Keratinocyte (primary cell): ENCODE measurements around the gene AKTIP. TPM values are rescaled to one million over a fixed set of nuclear protein-coding genes. Genes with fewer than 3 reads are reported as not detected.
"Not testable (repeated sequence)": the region's sequence is repeated elsewhere in the genome, so short reads cannot be mapped to it uniquely, and the experiment has no call there.

Experiments
- DNase-seq: peaks from one replicate; pipeline ENCODE4 v3.0.0-alpha.2; 2011; ENCODE audit warnings: low read depth, missing footprints, low spot score
- FAIRE-seq: peaks from 2 replicates; lab custom pipeline; 2011; peaks lifted over from hg19 to GRCh38; lab: Jason Lieb, UNC
- H2AFZ ChIP-seq: 2 replicates; pipeline ENCODE4 v1.6.0; 2012; ENCODE audit warnings: low read length, control low read depth, inconsistent platforms; ENCODE audit not compliant: control insufficient read depth
- H3K27ac ChIP-seq: 2 replicates; pipeline ENCODE4 v1.5.1; 2011; ENCODE audit warnings: low read length; ENCODE audit not compliant: control insufficient read depth, insufficient read depth
- H3K27me3 ChIP-seq: 3 replicates; pipeline ENCODE4 v1.6.0; 2011; ENCODE audit warnings: low read length; ENCODE audit not compliant: control insufficient read depth, insufficient read depth; ENCODE audit errors: extremely low read depth
- H3K36me3 ChIP-seq, 2 experiments: 2 replicates in 1 of 2; 3 replicates in 1 of 2; pipeline ENCODE4 v1.5.1; 2011; ENCODE audit warnings: low read length in 2 of 2, mild to moderate bottlenecking in 1 of 2; ENCODE audit not compliant: control insufficient read depth in 2 of 2, insufficient read depth in 2 of 2; ENCODE audit errors: extremely low read depth in 1 of 2
- H3K4me1 ChIP-seq: 3 replicates; pipeline ENCODE4 v1.5.1; 2011; ENCODE audit warnings: low read length; ENCODE audit not compliant: control insufficient read depth, insufficient read depth; ENCODE audit errors: extremely low read depth
- H3K4me2 ChIP-seq: 3 replicates; pipeline ENCODE4 v1.6.0; 2011; ENCODE audit warnings: low read depth, low read length; ENCODE audit not compliant: control insufficient read depth, insufficient read depth; ENCODE audit errors: extremely low read depth
- H3K4me3 ChIP-seq, 3 experiments: fragments of 200-600 bp in 1 of 3; sonication (generic) in 1 of 3; 2 replicates in 2 of 3; 3 replicates in 1 of 3; pipeline ENCODE4 v1.5.1; 2011 to 2016; ENCODE audit warnings: low read length in 3 of 3, mild to moderate bottlenecking in 3 of 3, control low read depth in 2 of 3, inconsistent platforms in 1 of 3, low read depth in 1 of 3, mixed read lengths in 1 of 3, mixed run types in 1 of 3, moderate library complexity in 1 of 3; ENCODE audit not compliant: control insufficient read depth in 2 of 3, insufficient read depth in 2 of 3; ENCODE audit errors: extremely low read depth in 1 of 3
- H3K79me2 ChIP-seq: 2 replicates; pipeline ENCODE4 v1.6.0; 2012; ENCODE audit warnings: low read length; ENCODE audit not compliant: control insufficient read depth, insufficient read depth
- H3K9ac ChIP-seq: 3 replicates; pipeline ENCODE4 v1.6.0; 2011; ENCODE audit warnings: low read length; ENCODE audit not compliant: control insufficient read depth, insufficient read depth; ENCODE audit errors: extremely low read depth
- H3K9me1 ChIP-seq: 3 replicates; pipeline ENCODE4 v1.6.0; 2011; ENCODE audit warnings: low read length; ENCODE audit not compliant: control insufficient read depth, insufficient read depth; ENCODE audit errors: extremely low read depth
- H3K9me3 ChIP-seq: 2 replicates; pipeline ENCODE4 v1.5.1; 2012; ENCODE audit warnings: low read depth, low read length; ENCODE audit not compliant: control insufficient read depth
- H4K20me1 ChIP-seq: 3 replicates; pipeline ENCODE4 v1.6.0; 2011; ENCODE audit warnings: low read length; ENCODE audit not compliant: control insufficient read depth, insufficient read depth; ENCODE audit errors: extremely low read depth
- EZH2 ChIP-seq: IDR thresholded peaks from one replicate; pipeline ENCODE4 v1.6.1; 2012; ENCODE audit warnings: inconsistent platforms, mild to moderate bottlenecking, low read length, moderate library complexity
- dilution Hi-C: fragments of 300-500 bp; cut with MboI; formaldehyde crosslinking; loops from one replicate; pipeline ENCODE4 v1.7.0; 2020; ENCODE audit warnings: low sequenced_read_pairs; ENCODE audit not compliant: extremely low pct_ligation_motif_present
- polyA plus RNA-seq, 5 experiments: library from polyadenylated mRNA; depleted of rRNA in 3 of 5; stranded (reverse) in 3 of 5; stranded (forward) in 1 of 5; unstranded in 1 of 5; fragments of >200 nt; gene quantifications; 1 replicate in 1 of 5; 2 replicates in 3 of 5; 3 replicates in 1 of 5; pipeline versions ENCODE4 v1.2.1 to v1.2.3, GENCODE V29; 2011 to 2012; ENCODE audit warnings: missing spikeins in 2 of 5, low read depth in 1 of 5, low replicate concordance in 1 of 5
- TF ChIP-seq, protein P1 (sequence below), 3 experiments: IDR thresholded peaks in 1 of 3; conservative IDR thresholded peaks in 1 of 3; optimal IDR thresholded peaks in 1 of 3; 2 replicates in 2 of 3; 3 replicates in 1 of 3; pipeline versions ENCODE3 to v1.5.1; 2011; ENCODE audit warnings: low read length in 3 of 3, mild to moderate bottlenecking in 3 of 3, moderate library complexity in 2 of 3, control low read depth in 1 of 3, inconsistent platforms in 1 of 3; ENCODE audit not compliant: insufficient read depth in 2 of 3; ENCODE audit errors: extremely low read depth in 1 of 3

The AKTIP gene
- polyA plus RNA-seq, 1 donor (not counting 4 experiments of a cell fraction or from before 2014, with no cell fraction given), result 23.6 TPM

DNA sequence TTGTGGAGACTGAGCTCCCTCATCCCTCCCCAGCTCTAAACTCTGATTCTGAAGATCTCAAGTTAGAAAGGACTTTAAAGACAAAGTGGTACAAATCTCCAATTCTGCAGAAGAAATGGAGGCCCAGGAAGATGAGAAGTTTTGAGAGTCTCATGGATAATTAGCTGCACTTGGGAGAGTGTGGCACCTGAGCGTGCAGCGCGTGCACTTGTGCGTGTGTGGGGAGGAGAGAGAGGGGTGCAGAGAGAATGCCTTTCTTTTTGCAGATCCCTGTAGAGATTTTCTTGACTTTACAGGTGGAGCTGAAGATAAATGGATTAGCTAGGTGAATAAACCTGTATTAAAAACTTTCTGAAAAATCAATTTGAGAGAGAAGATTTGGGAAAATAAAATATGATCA, 14.8 kb upstream of the AKTIP start:
- H3K4me1 ChIP-seq, result no peaks in the 10 kb centered on the region
- no peaks in the 10 kb centered on the region for H3K9me1 ChIP-seq
- H3K9me3 ChIP-seq, result no peaks in the 10 kb centered on the region
- no peak for FAIRE-seq
- TF ChIP-seq EZH2, result no peak
- H3K79me2 ChIP-seq, result no peaks in the 10 kb centered on the region
- H3K4me2 ChIP-seq, result no peak overlapping the region
- no peak overlapping the region for H3K4me3 ChIP-seq
- H3K27me3 ChIP-seq, result no peaks in the 10 kb centered on the region
- no peak overlapping the region for H3K9ac ChIP-seq
- no peak overlapping the region for H3K27ac ChIP-seq
- H4K20me1 ChIP-seq, result no peaks in the 10 kb centered on the region
- dilution Hi-C loops, result no loop called here
- DNase-seq, result no peak
- no peaks in the 10 kb centered on the region for H3K36me3 ChIP-seq
- no peak overlapping the region for H2AFZ ChIP-seq

DNA sequence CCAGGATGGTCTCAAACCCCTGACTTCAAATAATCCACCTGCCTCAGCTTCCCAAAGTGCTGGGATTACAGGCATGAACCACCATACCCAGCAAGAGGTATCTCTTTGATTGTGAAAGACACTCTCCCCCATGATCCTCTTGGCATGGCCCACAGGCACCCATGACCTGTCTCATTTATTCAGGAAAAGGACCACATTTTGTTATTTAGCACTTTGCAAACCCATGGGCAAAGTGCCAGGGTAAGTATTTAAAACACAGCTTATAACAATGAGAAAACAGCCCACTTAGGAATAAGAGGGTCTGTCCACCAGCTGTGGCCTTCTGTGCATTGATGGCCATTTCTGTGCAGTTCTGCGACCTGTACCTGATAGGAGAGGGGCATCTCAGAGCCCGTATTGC, 12.8 kb upstream of the AKTIP start:
- Histone ChIP-seq H3K9ac (no peak overlapping the region), H3K4me3 (no peak overlapping the region), H3K4me2 (no peak overlapping the region), H3K9me1 (no peaks in the 10 kb centered on the region), H3K4me1 (no peaks in the 10 kb centered on the region), H2AFZ (no peak overlapping the region), H3K27ac (no peak overlapping the region), H3K27me3 (no peaks in the 10 kb centered on the region), H3K9me3 (no peaks in the 10 kb centered on the region), H3K79me2 (no peaks in the 10 kb centered on the region), H4K20me1 (no peaks in the 10 kb centered on the region), H3K36me3 (no peaks in the 10 kb centered on the region)
- TF ChIP-seq, protein P1, sequence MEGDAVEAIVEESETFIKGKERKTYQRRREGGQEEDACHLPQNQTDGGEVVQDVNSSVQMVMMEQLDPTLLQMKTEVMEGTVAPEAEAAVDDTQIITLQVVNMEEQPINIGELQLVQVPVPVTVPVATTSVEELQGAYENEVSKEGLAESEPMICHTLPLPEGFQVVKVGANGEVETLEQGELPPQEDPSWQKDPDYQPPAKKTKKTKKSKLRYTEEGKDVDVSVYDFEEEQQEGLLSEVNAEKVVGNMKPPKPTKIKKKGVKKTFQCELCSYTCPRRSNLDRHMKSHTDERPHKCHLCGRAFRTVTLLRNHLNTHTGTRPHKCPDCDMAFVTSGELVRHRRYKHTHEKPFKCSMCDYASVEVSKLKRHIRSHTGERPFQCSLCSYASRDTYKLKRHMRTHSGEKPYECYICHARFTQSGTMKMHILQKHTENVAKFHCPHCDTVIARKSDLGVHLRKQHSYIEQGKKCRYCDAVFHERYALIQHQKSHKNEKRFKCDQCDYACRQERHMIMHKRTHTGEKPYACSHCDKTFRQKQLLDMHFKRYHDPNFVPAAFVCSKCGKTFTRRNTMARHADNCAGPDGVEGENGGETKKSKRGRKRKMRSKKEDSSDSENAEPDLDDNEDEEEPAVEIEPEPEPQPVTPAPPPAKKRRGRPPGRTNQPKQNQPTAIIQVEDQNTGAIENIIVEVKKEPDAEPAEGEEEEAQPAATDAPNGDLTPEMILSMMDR (optimal IDR thresholded peaks at IDR 0.05 in 1 of 3, IDR thresholded peaks at IDR 0.05 in 1 of 3, conservative IDR thresholded peaks at IDR 0.05 in 1 of 3; ENCODE audit: extremely low read depth in 1 of 3, insufficient read depth in 2 of 3, low read length in 3 of 3), result no peak
- TF ChIP-seq EZH2, result no peak
- dilution Hi-C loops, result no loop called here
- no peak for FAIRE-seq
- no peak for DNase-seq

DNA sequence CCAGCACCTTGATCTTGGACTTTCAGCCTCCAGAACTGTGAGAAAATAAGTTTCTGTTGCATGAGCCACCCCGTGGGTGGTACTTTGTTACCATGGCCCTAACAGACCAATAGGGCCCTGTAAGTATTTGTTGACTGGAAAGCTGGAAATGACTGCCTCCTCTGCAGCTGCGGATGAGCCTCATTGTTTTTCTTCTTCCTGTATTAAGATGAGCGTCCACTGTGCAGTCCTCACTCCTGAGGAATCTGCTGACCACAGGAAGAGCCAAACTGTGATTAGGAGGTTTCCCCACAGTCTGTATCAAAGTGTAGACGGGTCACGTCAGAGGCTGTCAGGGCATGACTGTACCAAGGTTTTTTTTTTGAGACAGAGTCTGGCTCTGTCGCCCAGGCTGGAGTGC, 12.2 kb upstream of the AKTIP start:
- H2AFZ ChIP-seq, result no peak overlapping the region
- H3K4me3 ChIP-seq, result no peak overlapping the region
- no peaks in the 10 kb centered on the region for H4K20me1 ChIP-seq
- no peak overlapping the region for H3K27ac ChIP-seq
- no peak overlapping the region for H3K9ac ChIP-seq
- dilution Hi-C loops, result no loop called here
- H3K4me2 ChIP-seq, result no peak overlapping the region
- no peaks in the 10 kb centered on the region for H3K27me3 ChIP-seq
- no peaks in the 10 kb centered on the region for H3K4me1 ChIP-seq
- H3K79me2 ChIP-seq, result no peaks in the 10 kb centered on the region
- no peak for DNase-seq
- no peaks in the 10 kb centered on the region for H3K9me3 ChIP-seq
- FAIRE-seq, result no peak
- no peaks in the 10 kb centered on the region for H3K9me1 ChIP-seq
- TF ChIP-seq, protein P1 (optimal IDR thresholded peaks at IDR 0.05 in 1 of 3, IDR thresholded peaks at IDR 0.05 in 1 of 3, conservative IDR thresholded peaks at IDR 0.05 in 1 of 3; ENCODE audit: extremely low read depth in 1 of 3, insufficient read depth in 2 of 3, low read length in 3 of 3), result no peak
- no peak for TF ChIP-seq EZH2
- no peaks in the 10 kb centered on the region for H3K36me3 ChIP-seq

DNA sequence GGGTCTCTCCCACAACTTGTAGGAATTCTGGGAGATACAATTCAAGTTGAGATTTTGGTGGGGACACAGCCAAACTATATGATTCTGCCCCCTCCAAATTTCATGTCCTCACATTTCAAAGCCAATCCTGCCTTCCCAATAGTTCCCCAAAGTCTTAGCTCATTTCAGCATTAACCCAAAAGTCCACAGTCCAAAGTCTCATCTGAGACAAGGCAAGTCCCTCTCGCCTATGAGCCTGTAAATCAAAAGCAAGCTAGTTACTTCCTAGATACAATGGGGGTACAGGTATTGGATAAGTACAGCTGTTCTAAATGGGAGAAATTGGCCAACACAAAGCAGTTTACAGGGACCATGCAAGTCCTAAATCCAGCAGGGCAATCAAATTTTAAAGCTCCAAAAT, 9.8 kb upstream of the AKTIP start:
- H3K9me3 ChIP-seq, H3K27ac ChIP-seq, FAIRE-seq, H3K9ac ChIP-seq, H3K4me1 ChIP-seq, dilution Hi-C loops, H3K27me3 ChIP-seq, H3K79me2 ChIP-seq, H2AFZ ChIP-seq, H3K4me3 ChIP-seq, H3K9me1 ChIP-seq, H4K20me1 ChIP-seq, DNase-seq, H3K36me3 ChIP-seq, H3K4me2 ChIP-seq: not testable (repeated sequence)
